ENCODE measurements around the gene MYLK2. TPM values are rescaled to one million over a fixed set of nuclear protein-coding genes. Genes with fewer than 3 reads are reported as not detected.

MYLK2 gene
- total RNA-seq, 1 experiment from 2014 or later = 0.74 TPM

DNA sequence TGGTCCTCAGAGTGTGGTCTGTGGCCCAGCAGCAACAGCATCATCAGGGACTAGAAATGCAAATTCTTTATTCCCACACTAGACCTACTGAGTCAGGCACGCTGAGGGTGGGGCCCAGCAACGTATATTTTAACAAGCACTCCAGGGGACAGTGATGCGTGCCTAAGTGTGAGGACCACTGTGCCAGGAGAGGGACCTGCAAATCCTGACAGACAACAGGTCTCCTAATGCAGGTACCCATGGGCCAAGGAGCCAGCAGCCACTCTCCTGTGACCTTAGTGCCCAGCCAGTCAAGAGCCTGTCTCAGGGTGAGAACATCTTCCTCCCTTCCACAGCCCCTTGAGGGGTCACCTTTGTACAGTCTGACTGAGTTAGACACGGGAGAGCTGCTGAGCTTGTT is 8.0 kb upstream of the MYLK2 start:
- WGBS (ENCODE audit: extremely low coverage, insufficient read length, low lambda C conversion rate) = no CpG with 5 or more reads among the region's 4 CpGs
- H3K27ac ChIP-seq (ENCODE audit: insufficient read length, low read depth, low read length) = no peak overlapping the region
- no peak overlapping the region for H4K91ac ChIP-seq (ENCODE audit: insufficient read length, low read depth, low read length)
- H3K9me3 ChIP-seq (ENCODE audit: control insufficient read depth, low read depth, low read length) = no peaks in the 10 kb centered on the region
- H3K18ac ChIP-seq (ENCODE audit: insufficient read length, low read depth, low read length) = no peak overlapping the region
- H3K79me2 ChIP-seq (ENCODE audit: insufficient read depth, low read length) = no peaks in the 10 kb centered on the region
- H2AK5ac ChIP-seq (ENCODE audit: insufficient read length, low read length) = no peak overlapping the region
- H3K14ac ChIP-seq (ENCODE audit: insufficient read depth, low read length) = no peak overlapping the region
- H3K4me2 ChIP-seq (ENCODE audit: insufficient read depth, insufficient read length, low read length) = no peak overlapping the region
- no peak overlapping the region for H2AFZ ChIP-seq (ENCODE audit: low read length)
- H3K4me1 Mint-ChIP-seq = peaks cover 9 to 14% of the 10 kb centered on the region in 2 experiments
- TF ChIP-seq, protein P1, sequence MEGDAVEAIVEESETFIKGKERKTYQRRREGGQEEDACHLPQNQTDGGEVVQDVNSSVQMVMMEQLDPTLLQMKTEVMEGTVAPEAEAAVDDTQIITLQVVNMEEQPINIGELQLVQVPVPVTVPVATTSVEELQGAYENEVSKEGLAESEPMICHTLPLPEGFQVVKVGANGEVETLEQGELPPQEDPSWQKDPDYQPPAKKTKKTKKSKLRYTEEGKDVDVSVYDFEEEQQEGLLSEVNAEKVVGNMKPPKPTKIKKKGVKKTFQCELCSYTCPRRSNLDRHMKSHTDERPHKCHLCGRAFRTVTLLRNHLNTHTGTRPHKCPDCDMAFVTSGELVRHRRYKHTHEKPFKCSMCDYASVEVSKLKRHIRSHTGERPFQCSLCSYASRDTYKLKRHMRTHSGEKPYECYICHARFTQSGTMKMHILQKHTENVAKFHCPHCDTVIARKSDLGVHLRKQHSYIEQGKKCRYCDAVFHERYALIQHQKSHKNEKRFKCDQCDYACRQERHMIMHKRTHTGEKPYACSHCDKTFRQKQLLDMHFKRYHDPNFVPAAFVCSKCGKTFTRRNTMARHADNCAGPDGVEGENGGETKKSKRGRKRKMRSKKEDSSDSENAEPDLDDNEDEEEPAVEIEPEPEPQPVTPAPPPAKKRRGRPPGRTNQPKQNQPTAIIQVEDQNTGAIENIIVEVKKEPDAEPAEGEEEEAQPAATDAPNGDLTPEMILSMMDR (conservative IDR thresholded peaks at IDR 0.05) = no peak
- peaks cover 0 to 11% (median 4%) of the 10 kb centered on the region in 3 experiments; a peak in 4 of 7 replicates for H3K36me3 Mint-ChIP-seq (ENCODE audit: insufficient read depth in 1 of 3, low read depth in 3 of 3)
- no peak overlapping the region for H2BK120ac ChIP-seq (ENCODE audit: low read depth, low read length, poor library complexity, severe bottlenecking)
- no peak overlapping the region for H3K23ac ChIP-seq (ENCODE audit: insufficient read length, low read depth, low read length)
- no peaks in the 10 kb centered on the region for H3K27me3 ChIP-seq (ENCODE audit: insufficient read depth, low read length)
- no peak overlapping the region for H3K4me3 Mint-ChIP-seq
- H3K4me1 ChIP-seq (ENCODE audit: insufficient read depth, low read length) = no peaks in the 10 kb centered on the region
- no peak overlapping the region for H3K56ac ChIP-seq (ENCODE audit: insufficient read length, low read depth, low read length)
- H3K9me3 Mint-ChIP-seq = no peaks in the 10 kb centered on the region
- H3K9ac ChIP-seq (ENCODE audit: extremely low read depth, insufficient read length, low read length) = no peak overlapping the region
- H3K23me2 ChIP-seq (ENCODE audit: insufficient read length, low read depth, low read length, poor library complexity, severe bottlenecking) = no peaks in the 10 kb centered on the region
- no peak overlapping the region for H2BK12ac ChIP-seq (ENCODE audit: insufficient read length, low read depth, low read length)
- no peaks in the 10 kb centered on the region for H3K27me3 Mint-ChIP-seq (ENCODE audit: low read depth)
- DNase-seq = no peak
- no peak overlapping the region for H3K27ac Mint-ChIP-seq
- H4K20me1 ChIP-seq (ENCODE audit: control insufficient read depth, insufficient read depth, insufficient read length) = no peaks in the 10 kb centered on the region
- H3K79me1 ChIP-seq (ENCODE audit: insufficient read depth, low read depth, low read length, poor library complexity, severe bottlenecking) = no peaks in the 10 kb centered on the region
- no peak overlapping the region for H2BK5ac ChIP-seq (ENCODE audit: insufficient read length, low read length)
- H2BK20ac ChIP-seq (ENCODE audit: low read depth, low read length, poor library complexity, severe bottlenecking) = no peak overlapping the region
- H3K4ac ChIP-seq (ENCODE audit: low read depth, low read length) = no peak overlapping the region
- H4K8ac ChIP-seq (replicated peaks; ENCODE audit: insufficient read length, low read depth, low read length) = no peak overlapping the region
- H3T11ph ChIP-seq (ENCODE audit: low read length) = no peak overlapping the region
- H4K5ac ChIP-seq (ENCODE audit: insufficient read length, low read depth, low read length) = no peak overlapping the region
- no peak overlapping the region for H2BK15ac ChIP-seq (ENCODE audit: low read depth, low read length)

All from H9 (cell line).